Aorta (tissue), 5 donors: ENCODE results near the gene CYSTM1. TPM values are rescaled to one million over a fixed set of nuclear protein-coding genes. Genes with fewer than 3 reads are reported as not detected.

Experiments
- ATAC-seq: fragments of 200-7000 bp; cut with Tn5 transposase; one replicate; pipeline ENCODE4 v1.9.1; 2022; ENCODE audit warnings: moderate library complexity; ENCODE audit not compliant: low FRiP score
- DNase-seq, 2 donors: peaks; one replicate each; pipeline ENCODE4 v3.0.0-alpha.2; 2020
- H3K27ac ChIP-seq, 2 donors: one replicate each; pipeline ENCODE4 v1.5.1; 2013; ENCODE audit warnings: low read length in 2 of 2, mild to moderate bottlenecking in 2 of 2, moderate library complexity in 2 of 2, control low read depth in 1 of 2, inconsistent platforms in 1 of 2, low read depth in 1 of 2
- H3K27me3 ChIP-seq, 2 donors: one replicate each; pipeline ENCODE4 v1.6.1; 2013; ENCODE audit warnings: control low read depth in 1 of 2, low read length in 1 of 2, mild to moderate bottlenecking in 1 of 2, moderate library complexity in 1 of 2; ENCODE audit not compliant: insufficient read depth in 2 of 2, control insufficient read depth in 1 of 2
- H3K36me3 ChIP-seq, 2 donors: one replicate each; pipeline ENCODE4 v1.6.1; 2013; ENCODE audit warnings: control low read depth in 1 of 2, low read length in 1 of 2, mild to moderate bottlenecking in 1 of 2; ENCODE audit not compliant: insufficient read depth in 2 of 2, control insufficient read depth in 1 of 2
- H3K4me1 ChIP-seq, 2 donors: one replicate each; pipeline ENCODE4 v1.6.1; 2013; ENCODE audit warnings: low read length in 2 of 2, control low read depth in 1 of 2, mild to moderate bottlenecking in 1 of 2, moderate library complexity in 1 of 2; ENCODE audit not compliant: insufficient read depth in 2 of 2, control insufficient read depth in 1 of 2
- H3K4me3 ChIP-seq, 2 donors: one replicate each; pipeline ENCODE4 v1.5.1; 2013; ENCODE audit warnings: low read length in 2 of 2, control low read depth in 1 of 2, mild to moderate bottlenecking in 1 of 2
- H3K9me3 ChIP-seq: one replicate; pipeline ENCODE4 v1.6.1; 2013; ENCODE audit warnings: mild to moderate bottlenecking, low read length; ENCODE audit not compliant: control insufficient read depth
- WGBS, 2 donors: extraction: QIAGEN DNeasy Blood & Tissue Kit; methylation state at CpG; one replicate each; pipeline ENCODE4 v1.1.7; 2013; 5-methylcytosine and 5-hydroxymethylcytosine counted together
- intact Hi-C, 2 donors: fragments of 100-400 bp; cut with DNase I; formaldehyde crosslinking; loops; one replicate each; pipeline versions ENCODE4 v1.14.2 to v1.15.0; 2022
- polyA plus RNA-seq, 2 donors: library from polyadenylated mRNA; stranded (reverse); fragments of 200-250 nt; gene quantifications; one replicate each; pipeline ENCODE4 v1.2.3, GENCODE V29; 2013
- total RNA-seq, 2 donors: library from RNA; stranded (reverse); fragmentation: NEBNext Ultra II Directional; extraction: Animal tissue kit (Norgen Biotek cat#: 25700); gene quantifications; one replicate each; pipeline ENCODE4 v1.2.1, GENCODE V29; 2021
- donor health status: healthy with polysubstance abuse.
- donor health status: Bipolar disorder and iron deficiency.
- donor health status: DM: no; HTN: no; CAD: no.
- donor health status: DM: no; HTN: no; CAD: no.
- donor health status: DM: yes; HTN: yes; CAD: no.

CYSTM1 gene
- total and polyA plus RNA-seq, 4 donors, result 44.7 to 179 (median 64.8) TPM

GRCh38 chr5:140255460-140256157 is 80.6 kb downstream of the CYSTM1 start:
- Histone ChIP-seq H3K27me3 (no peaks in the 10 kb centered on the region), H3K9me3 (no peaks in the 10 kb centered on the region), H3K4me3 (no peak overlapping the region), H3K4me1 (no peaks in the 10 kb centered on the region), H3K36me3 (peaks cover 0 to 2% of the 10 kb centered on the region in 2 donors), H3K27ac (no peak overlapping the region)
- DNase-seq, result no peak
- no peak for ATAC-seq
- WGBS, 2 donors, result 93 to 94% methylated on average over 4 of the region's 4 CpGs
- intact Hi-C loops, result no loop called here

- no peaks in the 10 kb centered on the region for H3K9me3 ChIP-seq
- H3K4me1 ChIP-seq, result peaks cover 0 to 2% of the 10 kb centered on the region in 2 donors
- no peak for ATAC-seq
- H3K36me3 ChIP-seq, result peaks cover 0 to 2% of the 10 kb centered on the region in 2 donors
- H3K27me3 ChIP-seq, result no peaks in the 10 kb centered on the region
- intact Hi-C loops, result no loop called here
- H3K4me3 ChIP-seq, result no peak overlapping the region
- 96 to 97% methylated on average over 6 of the region's 6 CpGs for WGBS, 2 donors
- no peak overlapping the region for H3K27ac ChIP-seq
- DNase-seq, result no peak
Measured at GRCh38 chr5:140256726-140257125, 81.7 kb downstream of the CYSTM1 start.

DNA sequence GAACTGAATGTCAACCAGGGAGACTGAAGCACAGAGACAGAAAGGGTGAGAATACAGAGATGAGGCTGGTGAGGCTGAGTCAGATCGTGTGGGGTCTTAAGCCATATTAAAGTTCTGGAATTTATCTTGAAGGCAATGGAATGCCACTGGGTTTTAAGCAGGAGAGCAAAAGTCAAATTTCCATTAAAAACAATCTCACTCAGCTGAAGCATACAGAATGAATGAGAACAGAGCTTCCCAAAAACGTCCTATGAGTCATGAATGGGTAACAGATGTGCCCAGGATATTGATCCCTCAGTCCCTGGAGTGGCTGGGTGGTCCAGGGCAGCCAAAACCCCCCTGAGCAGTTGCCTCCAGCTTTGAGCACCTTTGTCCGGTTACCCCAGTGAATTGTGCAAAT is 83.0 kb downstream of the CYSTM1 start:
- intact Hi-C loops, result no loop called here
- WGBS, 2 donors, result 72 to 74% methylated on average over 3 of the region's 3 CpGs
- H3K27ac ChIP-seq, result no peak overlapping the region
- no peak for ATAC-seq
- peaks cover 2 to 3% of the 10 kb centered on the region in 2 donors for H3K4me1 ChIP-seq
- no peak for DNase-seq
- peaks cover 0 to 2% of the 10 kb centered on the region in 2 donors for H3K36me3 ChIP-seq
- H3K9me3 ChIP-seq, result no peaks in the 10 kb centered on the region
- no peak overlapping the region for H3K4me3 ChIP-seq
- H3K27me3 ChIP-seq, result no peaks in the 10 kb centered on the region

DNA sequence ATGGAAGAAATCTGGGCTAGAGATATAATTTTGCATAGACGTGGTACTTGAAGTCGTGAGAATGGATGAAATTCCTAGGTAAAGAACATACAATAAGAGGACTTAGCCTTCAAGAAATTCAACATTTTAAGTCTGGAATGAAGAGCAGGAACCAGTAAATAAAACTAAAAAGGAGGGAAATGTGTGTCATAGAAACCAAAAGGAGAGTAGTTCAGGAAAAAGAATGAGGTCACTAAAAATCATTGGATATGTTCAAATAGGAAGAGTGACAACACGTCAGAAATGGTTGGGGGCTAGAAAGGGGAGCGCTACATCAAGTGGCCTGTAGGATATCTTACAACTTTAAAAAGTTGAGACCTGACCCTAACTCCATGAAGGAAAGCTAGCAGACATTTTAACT is 83.9 kb downstream of the CYSTM1 start:
- H3K27ac ChIP-seq, result no peak overlapping the region
- H3K9me3 ChIP-seq, result no peaks in the 10 kb centered on the region
- H3K36me3 ChIP-seq, result peaks cover 0 to 2% of the 10 kb centered on the region in 2 donors
- 92 to 94% methylated on average over 4 of the region's 4 CpGs for whole genome bisulfite sequencing, 2 donors
- intact Hi-C loops, result no loop called here
- peaks cover 2 to 3% of the 10 kb centered on the region in 2 donors for H3K4me1 ChIP-seq
- ATAC-seq (no peak), DNase-seq (no peak)
- no peaks in the 10 kb centered on the region for H3K27me3 ChIP-seq
- H3K4me3 ChIP-seq, result no peak overlapping the region

DNA sequence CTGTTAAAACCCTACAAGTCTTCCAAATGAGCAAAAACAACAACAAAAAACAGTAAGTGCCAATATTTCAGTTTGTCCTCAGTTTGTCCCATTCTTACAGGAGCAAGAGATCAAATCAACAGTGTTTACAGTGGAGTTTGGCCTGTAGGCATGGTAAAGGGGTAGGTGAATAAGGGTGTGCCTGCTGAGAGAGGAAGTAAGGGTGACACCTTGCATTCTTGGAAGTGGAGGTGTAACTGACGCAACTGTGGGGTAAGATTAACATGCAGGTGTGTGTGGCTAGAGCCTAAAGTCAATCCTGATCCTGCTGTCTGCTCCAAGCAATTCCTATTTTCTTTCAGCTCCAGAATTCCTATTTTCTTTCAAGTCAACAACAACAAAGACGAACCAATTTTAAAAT is 84.5 kb downstream of the CYSTM1 start:
- Histone ChIP-seq H3K36me3 (peaks cover 0 to 2% of the 10 kb centered on the region in 2 donors), H3K9me3 (no peaks in the 10 kb centered on the region), H3K27me3 (no peaks in the 10 kb centered on the region), H3K4me1 (peaks cover 2 to 3% of the 10 kb centered on the region in 2 donors), H3K27ac (no peak overlapping the region), H3K4me3 (no peak overlapping the region)
- WGBS, 2 donors, result 93 to 100% methylated on average over 2 of the region's 2 CpGs
- DNase-seq, result no peak
- intact Hi-C loops, result no loop called here
- ATAC-seq, result no peak

- 96 to 98% methylated on average over 2 of the region's 2 CpGs for WGBS, 2 donors
- Histone ChIP-seq H3K9me3 (no peaks in the 10 kb centered on the region), H3K4me3 (no peak overlapping the region), H3K27me3 (no peaks in the 10 kb centered on the region), H3K27ac (no peak overlapping the region), H3K4me1 (peaks cover 2 to 3% of the 10 kb centered on the region in 2 donors), H3K36me3 (peaks cover 0 to 2% of the 10 kb centered on the region in 2 donors)
- intact Hi-C loops, result no loop called here
- DNase-seq (no peak), ATAC-seq (no peak)
Measured at GRCh38 chr5:140260089-140260656, 85.2 kb downstream of the CYSTM1 start.

- Histone ChIP-seq H3K27me3 (no peaks in the 10 kb centered on the region), H3K4me1 (peaks cover 2 to 3% of the 10 kb centered on the region in 2 donors), H3K4me3 (no peak overlapping the region), H3K9me3 (no peaks in the 10 kb centered on the region), H3K36me3 (peaks cover 0 to 2% of the 10 kb centered on the region in 2 donors), H3K27ac (no peak overlapping the region)
- ATAC-seq (peak; percentile 95), DNase-seq (peak in 1 of 2 donors; percentile 78)
- WGBS, 2 donors, result 18 to 22% methylated on average over 8 of the region's 8 CpGs
- intact Hi-C loops, result no loop called here
Measured at GRCh38 chr5:140261403-140262171, 86.6 kb downstream of the CYSTM1 start.

GRCh38 chr5:140262221-140262620 is 87.2 kb downstream of the CYSTM1 start:
- ATAC-seq (no peak), DNase-seq (no peak)
- Histone ChIP-seq H3K36me3 (peaks cover 0 to 2% of the 10 kb centered on the region in 2 donors), H3K4me1 (peaks cover 2 to 3% of the 10 kb centered on the region in 2 donors), H3K27me3 (no peaks in the 10 kb centered on the region), H3K4me3 (no peak overlapping the region), H3K9me3 (no peaks in the 10 kb centered on the region), H3K27ac (no peak overlapping the region)
- intact Hi-C loops, result no loop called here
- WGBS, 2 donors, result 84 to 91% methylated on average over 3 of the region's 3 CpGs
